HG02763 (cell line): ENCODE measurements around the gene SAT1.

ENCODE experiments used
- ATAC-seq: cut with Tn5 transposase; IDR thresholded peaks from one replicate; pipeline ENCODE4 v1.9.1; 2021; ENCODE audit warnings: mild to moderate bottlenecking, moderate library complexity; ENCODE audit not compliant: unreplicated experiment

SAT1 gene

DNA sequence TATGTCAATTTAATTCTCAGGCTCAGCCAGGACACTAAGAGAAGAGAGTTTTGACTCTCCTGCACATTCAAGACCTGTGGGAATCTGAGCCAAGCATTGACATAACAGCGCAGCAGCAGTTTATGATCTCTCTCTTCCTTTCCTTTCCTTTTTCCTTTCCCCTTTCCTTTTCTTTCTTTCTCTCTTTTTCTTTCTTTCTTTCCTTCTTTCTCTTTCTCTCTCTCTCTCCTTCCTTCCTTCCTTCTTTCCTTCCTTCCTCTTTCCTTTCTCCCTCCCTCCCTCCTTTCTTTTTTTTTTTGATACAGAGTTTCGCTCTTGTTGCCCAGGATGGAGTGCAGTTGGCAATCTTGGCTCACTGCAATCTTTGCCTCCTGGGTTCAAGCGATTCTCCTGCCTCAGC, 21.6 kb downstream of the SAT1 start:
- ATAC-seq = no peak

DNA sequence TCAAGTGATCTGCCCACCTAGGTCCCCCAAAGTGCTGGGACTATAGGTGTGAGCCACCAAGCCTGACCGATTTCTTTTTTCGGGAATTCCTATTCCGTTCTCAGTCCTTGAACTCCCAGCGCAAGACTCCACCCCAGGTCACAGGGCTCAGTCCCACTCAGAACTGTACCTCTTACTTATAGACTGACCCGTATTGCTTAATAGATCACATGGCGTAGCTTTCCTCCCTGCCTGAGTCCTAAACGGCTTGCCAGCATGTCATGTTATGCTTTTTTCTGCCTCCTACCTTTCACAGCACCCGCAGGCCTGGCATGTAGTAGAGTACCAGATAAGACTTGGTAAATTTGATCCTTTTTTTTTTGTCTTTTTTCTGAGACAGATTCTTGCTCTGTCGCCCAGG, 22.4 kb downstream of the SAT1 start:
- no peak for ATAC-seq

DNA sequence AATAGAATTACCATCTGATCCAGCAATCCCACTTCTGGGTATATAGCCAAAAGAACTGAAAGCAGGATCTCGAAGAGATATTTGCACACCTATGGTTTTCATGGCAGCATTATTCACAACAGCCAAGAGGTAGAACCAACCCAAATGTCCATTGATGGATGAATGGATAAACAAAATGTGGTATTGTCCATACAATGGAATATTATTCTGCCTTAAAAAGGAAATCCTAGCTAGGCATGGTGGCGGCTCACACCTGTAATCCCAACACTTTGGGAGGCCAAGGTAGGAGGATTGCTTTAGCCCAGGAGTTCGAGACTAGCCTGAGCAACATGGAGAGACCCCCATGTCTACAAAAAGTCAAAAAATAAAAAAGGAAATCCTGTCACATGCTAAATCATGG, 27.3 kb downstream of the SAT1 start:
- no peak for ATAC-seq

DNA sequence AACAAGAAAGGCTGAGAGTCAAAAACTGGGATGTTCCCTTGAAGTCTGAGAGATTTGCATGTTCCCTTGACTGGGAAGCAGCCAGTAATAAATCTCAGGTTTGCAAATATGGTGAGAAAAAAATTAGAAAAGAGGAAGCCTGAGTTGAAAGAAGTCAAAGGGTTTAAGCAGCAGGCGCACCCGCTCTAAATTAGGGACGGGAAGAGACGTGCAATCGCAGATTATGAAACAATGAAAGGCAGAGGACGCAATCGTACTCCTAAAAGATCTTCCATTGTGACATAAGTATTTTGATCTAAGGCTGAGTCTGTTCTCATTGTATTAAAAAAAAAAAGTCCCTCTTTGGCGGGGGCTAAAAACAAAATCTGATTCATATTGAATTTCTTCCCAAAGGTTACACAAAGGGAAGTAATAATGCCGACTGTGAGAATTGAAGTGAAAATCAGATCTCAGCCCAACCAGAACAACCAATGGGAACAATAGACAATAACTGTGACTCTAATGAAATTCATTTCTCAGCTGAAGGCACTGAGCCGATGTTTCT, 28.2 kb downstream of the SAT1 start:
- ATAC-seq = no peak

DNA sequence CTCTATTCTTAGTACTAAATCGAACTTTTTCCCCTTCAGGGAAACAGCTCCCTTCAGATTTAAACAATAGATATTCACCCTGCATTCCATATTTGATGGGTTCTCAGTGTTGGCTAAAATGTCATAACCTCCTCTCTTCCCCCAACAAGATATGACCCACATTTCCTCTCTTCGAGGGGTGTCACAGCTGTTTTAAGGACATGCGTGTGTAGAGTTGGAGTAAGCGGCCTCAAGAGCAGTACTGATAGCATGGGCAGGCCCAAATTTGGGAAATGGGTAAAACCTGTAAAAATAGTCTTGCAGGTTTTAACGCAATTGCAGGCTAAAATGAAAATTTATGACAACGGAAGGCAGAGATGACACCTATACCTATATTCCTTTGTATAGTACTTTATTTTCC, 28.7 kb downstream of the SAT1 start:
- ATAC-seq = no peak

DNA sequence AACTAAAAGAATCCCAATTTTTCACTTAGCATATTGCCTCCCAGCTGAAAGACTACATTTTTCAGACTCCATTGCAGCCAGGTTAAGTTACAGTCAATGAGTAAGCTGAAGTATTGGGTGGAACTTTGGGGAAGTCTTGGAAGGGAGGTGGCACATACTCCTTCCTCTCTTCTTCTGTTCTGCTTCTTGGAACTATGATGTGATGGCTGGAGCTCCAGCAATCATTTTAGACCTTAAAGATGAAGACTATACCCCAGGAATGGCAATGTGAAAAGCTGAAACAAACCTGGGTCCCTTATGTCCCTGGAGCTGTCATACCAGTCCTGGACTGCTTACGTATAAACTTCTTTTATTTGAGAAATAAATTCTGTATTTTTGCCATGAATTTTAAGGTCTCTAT, 30.8 kb downstream of the SAT1 start:
- no peak for ATAC-seq

DNA sequence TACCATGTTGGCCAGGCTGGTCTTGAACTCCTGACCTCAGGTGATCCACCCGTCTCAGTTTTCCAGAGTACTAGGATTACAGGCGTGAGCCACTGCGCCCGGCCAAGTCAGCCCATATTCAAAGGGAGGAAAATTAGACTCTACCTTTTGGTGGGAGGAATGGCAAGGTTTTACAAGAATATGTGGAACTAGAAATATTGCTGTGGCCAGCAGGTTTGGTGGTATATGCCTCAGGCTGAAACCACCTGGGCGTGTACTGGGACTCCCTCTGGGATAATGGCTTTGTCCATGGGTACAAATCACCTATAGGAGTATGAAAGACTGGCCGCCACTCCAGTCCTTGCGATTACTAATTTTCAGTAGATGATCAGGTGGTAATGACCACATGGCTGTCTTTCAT, 32.4 kb downstream of the SAT1 start:
- no peak for ATAC-seq

DNA sequence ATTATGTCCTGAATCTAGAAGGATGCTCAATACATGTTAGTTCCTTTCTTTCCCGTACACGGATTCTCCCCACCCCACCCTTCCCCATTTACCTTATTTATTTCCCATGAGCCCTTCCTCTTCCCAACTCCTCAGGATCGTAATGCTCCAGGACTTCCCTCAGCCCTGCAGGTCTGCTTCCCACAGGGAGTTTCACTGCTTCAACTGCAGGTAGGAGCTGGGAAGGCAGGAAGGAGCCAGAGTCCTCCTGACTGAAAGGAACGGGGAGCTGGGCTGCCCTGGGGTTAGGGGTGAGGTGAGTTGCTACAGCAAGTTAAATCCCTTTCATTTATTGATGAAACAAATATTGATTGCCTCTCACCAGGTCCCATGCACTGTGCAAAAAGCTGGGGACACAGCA, 33.2 kb downstream of the SAT1 start:
- ATAC-seq = no peak

DNA sequence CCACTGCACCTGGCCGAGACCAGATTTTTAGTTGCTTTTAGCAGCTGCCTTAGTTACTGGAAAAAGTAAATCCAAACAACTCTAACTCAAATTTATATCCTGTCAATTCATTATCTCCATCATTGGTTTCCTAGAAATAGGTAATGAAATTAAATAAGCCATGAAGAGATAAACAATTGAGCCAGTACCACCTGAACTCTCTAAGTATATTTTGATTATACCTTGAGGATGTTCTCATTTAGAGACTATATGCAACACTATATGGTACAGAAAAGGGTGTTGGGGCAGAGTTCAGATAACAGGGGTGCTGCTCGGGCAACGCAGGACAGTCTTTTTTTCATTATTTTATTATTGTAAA, 35.0 kb downstream of the SAT1 start:
- no peak for ATAC-seq

DNA sequence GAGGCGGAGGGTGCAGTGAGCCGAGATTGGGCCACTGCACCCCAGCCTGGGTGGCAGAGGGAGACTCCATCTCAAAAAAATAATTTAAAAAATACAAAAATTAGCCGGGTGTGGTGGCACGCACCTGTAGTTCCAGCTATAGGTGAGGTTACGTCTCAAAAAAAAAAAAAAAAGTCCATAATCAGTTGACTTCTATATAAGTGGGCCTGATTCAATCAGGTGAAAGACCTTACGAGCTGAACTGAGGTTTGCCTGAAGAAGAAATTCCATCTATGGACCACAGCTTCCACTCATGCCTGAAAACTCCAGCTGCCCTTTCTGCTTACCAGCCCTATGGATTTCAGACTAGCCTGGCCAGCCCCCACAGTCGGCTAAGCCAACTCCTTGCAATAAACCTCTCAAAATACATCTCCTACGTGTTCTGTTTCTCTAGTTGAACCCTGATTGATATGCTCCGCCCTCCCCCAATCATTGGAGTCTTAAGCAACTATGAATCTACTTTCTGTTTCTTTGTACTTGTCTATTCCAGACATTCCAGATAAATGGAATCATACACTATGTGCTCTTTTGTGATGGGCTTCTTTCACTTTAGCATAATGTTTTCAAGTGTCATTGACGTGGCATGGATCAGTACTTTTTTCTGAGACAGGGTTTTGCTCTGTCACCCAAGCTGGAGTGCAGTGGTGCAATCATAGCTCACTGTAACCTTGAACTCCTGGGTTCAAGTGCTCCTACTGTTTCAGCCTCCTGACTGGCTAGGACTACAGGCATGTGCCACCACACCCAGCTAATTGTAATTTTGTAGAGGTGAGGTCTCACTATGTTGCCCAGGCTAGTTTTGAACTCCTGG, 36.6 kb downstream of the SAT1 start:
- ATAC-seq = no peak

DNA sequence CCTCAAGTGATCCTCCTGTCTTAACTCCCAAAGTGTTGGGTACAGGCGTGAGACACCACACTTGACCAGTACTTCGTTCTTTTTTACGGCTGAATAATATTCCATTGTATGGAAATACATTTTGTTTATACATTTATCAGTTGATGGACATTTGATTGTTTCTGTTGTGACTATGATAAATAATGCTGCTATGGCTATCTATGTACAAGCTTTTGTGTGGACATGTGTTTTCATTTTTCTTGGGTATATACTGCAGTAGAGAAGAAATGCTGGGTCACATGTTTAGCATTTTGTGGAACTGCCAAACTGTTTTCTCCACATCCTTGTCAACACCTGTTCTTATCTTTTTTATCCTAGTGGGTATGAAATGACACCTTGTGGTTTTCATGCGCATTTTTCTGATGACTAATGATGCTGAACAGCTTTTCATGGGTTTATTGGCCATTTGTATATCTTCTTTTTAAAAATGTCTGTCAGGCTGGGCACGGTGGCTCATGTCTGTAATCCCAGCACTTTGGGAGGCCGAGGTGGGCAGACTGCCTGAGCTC, 37.3 kb downstream of the SAT1 start:
- no peak for ATAC-seq

DNA sequence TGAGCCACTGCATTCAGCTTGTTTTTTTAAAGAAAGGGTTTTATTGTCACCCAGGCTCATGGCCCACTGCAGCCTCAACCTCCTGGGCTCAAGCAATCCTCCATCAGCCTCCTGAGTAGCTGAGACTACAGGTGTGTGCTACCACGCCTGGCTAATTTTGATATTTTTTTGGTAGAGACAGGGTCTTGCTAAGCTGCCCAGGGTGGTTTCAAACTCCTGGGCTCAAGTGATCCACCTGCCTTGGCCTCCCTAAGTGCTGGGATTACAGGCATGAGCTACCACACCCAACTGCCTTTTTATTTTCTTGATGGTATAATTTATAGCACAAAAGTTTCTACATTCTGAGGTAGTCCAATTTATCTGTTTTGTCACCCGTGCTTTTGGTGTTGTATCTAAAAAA, 38.9 kb downstream of the SAT1 start:
- ATAC-seq = no peak

DNA sequence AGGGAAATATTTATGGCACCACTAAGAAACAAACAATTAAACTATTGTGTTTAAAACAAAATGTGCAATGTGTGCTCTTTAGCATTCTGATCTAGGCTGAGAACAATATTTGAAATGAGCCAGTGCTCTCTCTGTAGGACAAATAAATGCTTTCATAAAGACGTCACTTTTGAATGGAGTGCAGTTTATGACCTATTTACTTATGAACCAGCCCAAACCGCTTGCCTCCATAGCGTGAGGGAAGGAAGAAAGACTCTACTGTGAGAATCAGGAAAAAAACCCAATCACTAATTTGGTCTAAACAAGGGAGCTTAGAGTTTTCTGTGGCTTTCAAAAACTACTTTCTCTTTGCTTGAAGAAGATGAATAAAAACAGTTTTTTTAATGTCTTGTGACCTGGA, 39.4 kb downstream of the SAT1 start:
- ATAC-seq = no peak

DNA sequence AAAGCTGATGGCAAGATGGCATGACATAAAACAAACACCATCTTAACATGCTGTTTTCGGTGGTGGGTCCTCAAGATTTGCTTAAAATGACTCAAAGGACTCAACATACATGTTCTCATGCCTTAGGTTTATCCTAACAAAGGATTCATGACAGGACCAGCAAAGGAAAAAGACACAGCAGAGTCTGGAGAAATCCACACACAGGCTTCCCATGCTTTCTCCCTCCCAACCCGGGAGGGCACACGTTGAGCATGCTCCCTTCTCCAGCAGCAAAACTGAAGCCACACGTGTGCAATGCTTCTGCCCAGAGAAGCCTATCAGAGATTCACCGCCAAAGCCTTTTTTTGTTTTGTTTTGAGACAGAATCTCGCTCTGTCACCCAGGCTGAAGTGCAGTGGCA, 39.9 kb downstream of the SAT1 start:
- ATAC-seq = no peak

DNA sequence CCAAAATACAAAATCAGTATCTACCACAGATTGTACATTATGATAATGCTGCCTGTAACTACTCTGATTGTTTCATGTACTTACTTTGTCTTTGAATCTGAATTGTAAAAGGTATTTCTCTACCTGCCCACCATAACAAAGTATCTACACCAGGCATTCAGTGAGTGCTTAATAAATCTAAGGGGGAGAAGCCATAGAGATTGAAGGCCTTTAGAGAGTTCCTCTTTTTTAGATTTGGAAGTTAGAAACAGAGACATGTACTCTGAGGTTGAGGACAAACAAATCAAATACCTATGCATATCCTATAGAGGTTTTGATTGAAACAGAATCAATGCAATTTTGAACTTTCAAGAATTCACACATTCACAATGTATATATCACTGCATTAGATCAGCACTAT, 42.7 kb downstream of the SAT1 start:
- ATAC-seq = no peak

DNA sequence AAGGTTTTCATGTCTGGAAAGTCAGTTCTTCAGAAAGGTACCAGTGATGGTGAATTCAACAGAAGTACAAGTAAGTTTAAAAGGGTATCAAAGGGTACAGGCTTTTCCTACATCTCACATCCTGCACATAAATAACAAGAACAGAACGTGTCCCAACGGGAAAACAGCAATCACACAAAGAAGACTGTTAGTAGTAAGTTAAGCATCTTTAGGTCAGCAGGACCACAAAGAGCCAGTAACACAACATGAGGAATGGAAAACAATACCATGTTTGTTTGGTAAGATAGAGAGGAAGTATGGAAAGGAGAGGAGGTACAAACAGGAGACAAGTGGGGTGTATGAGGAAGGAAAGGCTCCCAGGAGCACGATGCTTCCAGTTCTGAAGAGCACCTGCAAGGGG, 43.2 kb downstream of the SAT1 start:
- ATAC-seq = no peak

DNA sequence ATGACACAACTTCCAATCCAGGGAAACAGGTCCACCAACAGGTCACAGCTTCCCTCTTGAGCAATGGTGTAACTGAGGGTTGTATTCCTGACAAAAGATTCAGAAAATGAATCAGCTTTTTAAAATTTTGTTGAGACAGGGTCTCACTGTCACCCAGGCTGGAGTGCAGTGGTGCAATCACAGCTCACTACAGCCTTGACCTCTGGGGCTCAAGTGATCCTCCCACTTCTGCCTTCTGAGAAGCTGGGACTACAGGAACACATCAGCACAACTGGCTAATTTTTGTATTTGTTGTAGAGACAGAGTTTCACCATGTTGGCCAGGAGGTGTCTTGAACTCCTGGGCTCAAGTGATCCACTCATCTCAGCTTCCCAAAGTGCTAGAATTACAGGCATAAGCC, 43.7 kb downstream of the SAT1 start:
- ATAC-seq = no peak

DNA sequence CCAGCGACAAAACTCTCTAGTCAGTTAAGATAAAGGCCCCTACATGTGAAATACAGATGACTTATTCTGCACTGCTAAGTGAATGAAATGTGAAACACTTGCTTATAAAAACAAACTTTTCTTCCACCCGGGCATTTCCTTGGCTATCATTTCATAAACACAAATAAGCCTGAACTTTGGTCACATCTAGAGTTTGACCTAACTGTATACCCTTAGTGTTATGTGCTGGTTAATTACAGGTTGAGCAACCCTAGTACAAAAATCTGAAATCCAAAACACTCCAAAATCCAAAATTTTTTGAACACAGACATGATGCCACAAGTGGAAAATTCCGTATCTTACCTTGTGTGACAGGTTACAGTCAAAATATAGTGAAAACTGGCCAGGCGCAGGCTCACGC, 45.9 kb downstream of the SAT1 start:
- ATAC-seq = no peak

DNA sequence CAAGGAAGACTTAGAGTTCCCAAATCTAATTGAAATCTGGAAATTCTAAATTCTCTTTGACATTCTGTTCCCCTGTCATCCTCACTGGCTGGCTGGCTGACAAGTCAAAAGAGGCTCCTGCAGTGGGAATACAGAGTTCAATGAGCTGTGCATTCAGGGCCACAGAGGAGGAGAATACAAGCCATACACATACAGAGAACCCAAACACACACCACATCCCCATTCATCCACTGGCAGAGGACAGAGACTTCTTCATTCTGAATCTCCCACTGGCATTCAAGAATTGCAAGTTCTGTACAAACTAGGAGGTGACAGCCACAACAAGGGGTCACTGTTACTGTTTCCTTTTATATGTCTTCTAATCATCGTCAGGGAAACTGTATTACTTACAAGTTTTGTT, 49.7 kb downstream of the SAT1 start:
- no peak for ATAC-seq
